Epidermal melanocyte (primary cell): Measurements from ENCODE around the gene MLH3.

Experiments
- DNase-seq: peaks from one replicate; pipeline ENCODE4 v3.0.0; 2011; ENCODE audit warnings: low spot score; ENCODE audit not compliant: insufficient read length

The MLH3 gene

DNA sequence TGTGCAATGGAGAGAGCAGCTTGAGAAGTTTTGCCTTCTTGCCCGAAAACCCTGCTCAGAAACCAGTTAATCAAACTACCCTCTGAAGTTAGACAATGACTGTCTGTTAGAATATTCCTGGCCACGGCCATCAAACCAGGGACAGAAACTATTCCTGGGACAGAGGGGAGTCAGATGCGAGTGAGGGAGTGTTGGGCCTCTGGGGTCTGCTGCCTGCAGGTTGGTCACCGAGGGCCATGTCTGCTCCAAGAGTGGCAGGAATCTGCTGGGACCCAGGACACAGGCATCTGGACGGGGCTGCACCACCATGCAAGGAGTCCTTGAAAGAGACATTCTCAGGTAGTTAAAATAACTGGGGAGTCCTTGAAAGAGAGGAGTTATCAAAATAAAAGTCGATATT lies 65.5 kb downstream of the MLH3 start:
- DNase-seq = no peak

GRCh38 chr14:74985028-74985310 lies 66.3 kb downstream of the MLH3 start:
- no peak for DNase-seq

DNA sequence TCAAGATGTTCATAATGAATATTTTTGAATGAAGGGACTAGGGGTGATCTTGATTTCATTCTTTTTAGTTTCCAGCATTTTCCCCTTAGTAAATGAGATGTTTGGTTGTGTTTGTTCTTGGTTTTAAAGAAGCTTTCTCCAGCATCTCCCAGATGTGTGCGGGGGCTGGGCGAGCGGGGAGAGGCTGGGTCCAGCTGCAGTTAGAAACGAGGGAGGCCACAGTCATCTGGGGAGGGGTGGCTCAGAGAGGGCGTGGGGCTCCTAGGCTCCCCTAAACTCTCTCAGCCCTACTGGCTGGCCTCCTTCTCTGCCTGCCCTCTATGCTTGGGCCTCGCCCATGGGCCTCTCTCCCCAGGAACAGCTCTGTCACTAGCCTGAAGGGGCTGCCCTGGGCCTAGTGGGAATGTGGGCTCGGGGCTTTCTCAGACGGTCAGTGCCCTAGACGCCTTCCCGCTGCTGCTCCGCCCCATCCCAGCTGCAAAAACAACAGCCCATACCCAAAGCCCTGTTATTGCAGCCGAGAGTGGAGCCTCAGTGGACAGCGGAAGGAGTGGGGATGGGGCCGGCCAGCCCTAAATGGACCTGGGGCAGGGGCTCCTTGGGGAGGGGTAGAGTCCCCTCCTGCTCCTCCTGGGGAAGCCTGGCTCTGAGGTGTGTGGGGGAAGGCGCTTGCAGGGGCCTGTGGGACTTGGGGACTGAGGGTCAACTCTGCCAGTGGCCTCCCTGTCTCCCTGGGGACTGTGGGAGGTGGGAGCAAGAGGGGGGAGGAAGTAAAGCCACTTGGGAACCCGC lies 66.8 kb downstream of the MLH3 start:
- no peak for DNase-seq

DNA sequence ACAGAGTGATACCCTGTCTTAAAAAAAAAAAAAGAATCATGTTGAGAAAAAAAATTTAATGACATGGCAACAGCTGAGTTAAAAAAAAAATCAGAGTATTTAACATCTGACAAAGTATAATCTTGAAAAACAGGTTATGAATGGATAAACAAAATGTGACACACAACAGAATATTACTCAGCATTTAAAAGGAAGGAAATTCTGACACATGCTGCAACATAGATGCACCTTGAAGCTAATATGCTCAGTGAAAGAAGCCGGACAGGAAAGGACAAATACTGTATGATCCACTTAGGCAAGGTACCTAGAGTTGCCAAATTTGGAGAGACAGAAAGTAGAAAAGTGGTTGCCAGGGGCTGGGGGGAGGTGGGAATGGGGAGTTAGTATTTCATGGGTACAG lies 67.9 kb downstream of the MLH3 start:
- no peak for DNase-seq

DNA sequence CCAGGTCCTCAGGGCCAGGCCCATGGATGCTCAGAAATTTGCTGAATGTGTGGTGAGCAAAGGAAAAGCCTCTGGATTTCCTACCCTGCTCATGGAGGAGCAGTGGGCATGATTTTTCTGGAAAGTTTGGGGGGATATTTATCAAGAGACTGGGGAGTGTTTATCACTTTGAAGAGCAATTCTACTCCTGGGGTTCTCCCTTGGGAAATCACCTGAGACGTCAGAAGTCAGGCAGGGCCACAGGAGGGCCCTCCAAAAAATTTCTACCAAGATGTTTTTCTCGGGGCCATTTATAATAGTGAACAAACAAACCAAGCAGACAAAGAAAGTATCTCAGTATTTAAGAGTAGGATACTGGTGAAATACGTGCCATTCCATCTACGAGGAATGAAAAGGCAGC lies 68.6 kb downstream of the MLH3 start:
- DNase-seq = no peak

- DNase-seq = no peak
These were observed 69.4 kb downstream of the MLH3 start for GRCh38 chr14:74981833-74982232.

GRCh38 chr14:74981462-74981782 lies 69.8 kb downstream of the MLH3 start:
- no peak for DNase-seq

GRCh38 chr14:74980731-74981461 lies 70.4 kb downstream of the MLH3 start:
- no peak for DNase-seq

- no peak for DNase-seq
These were observed 70.9 kb downstream of the MLH3 start for GRCh38 chr14:74980398-74980730.

GRCh38 chr14:74979442-74980397 lies 71.5 kb downstream of the MLH3 start:
- peak; percentile 60 for DNase-seq

- DNase-seq = no peak
These were observed 72.2 kb downstream of the MLH3 start for GRCh38 chr14:74979029-74979428.

DNA sequence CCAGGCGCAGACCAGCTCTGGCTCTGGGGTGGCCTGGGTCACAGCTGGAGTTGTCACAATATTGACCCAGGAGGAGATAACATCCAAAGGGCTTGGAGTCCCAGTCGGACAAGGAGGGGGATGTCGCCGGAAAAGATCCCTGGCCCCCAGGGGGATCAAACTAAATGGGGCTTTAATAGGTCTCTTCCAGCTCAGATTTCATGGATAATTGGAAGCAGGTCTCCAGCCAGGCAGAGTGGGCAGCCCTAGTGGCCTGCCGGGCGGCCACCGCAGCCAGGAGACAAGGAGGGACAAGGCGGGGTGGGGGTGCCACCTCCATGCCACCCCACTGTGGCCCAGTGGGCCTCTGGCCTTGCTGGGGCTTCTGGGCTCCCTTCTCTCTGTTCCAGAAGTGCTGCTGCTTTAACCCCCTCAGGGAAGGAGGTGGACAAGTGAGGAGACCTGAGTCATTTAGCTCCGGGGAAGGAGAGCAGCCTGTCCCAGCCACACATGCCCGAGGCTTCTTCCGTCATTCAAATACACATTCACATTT lies 72.8 kb downstream of the MLH3 start:
- DNase-seq = no peak

GRCh38 chr14:74977901-74978385 lies 73.3 kb downstream of the MLH3 start:
- no peak for DNase-seq

DNA sequence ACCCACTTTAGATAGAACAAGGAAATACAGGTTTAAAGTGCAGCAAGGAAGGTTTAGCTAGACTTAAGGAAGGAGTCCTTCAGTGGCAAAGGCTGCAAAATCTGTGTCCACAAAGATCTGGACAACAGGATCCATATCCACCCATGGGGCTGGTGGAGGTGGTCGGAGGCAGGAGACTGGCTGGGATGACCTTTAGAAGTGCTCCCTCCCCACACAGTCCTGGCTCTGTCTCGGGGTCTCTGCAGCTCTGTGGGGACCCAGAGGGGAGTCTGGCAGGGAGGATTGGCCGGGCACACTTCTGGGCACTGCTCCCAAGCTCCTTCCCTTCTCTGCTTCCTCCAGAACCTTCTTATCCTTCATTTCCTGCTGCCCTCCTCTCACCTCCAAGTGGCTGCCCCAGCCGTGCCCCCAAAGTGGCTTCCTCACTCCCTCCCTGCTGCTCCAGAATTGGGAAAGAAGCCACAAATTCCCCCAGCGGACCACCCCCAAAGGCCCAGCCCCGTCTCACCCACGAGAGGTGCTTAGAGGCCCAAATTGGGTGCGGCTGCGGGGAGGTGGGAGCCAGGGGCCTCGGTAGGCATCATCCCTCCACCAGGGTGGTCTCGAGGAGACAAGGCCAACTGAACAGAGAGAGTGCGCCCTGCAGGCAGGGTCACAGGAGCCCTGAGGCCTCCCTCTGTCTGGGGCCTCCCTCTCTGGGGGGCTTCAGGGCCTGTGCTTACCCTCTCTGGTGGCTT lies 73.9 kb downstream of the MLH3 start:
- no peak for DNase-seq

- DNase-seq = no peak
These were observed 74.8 kb downstream of the MLH3 start for GRCh38 chr14:74976264-74977113.

- DNase-seq = no peak
These were observed 76.0 kb downstream of the MLH3 start for GRCh38 chr14:74975059-74975810.

GRCh38 chr14:74974364-74975058 lies 76.8 kb downstream of the MLH3 start:
- no peak for DNase-seq

DNA sequence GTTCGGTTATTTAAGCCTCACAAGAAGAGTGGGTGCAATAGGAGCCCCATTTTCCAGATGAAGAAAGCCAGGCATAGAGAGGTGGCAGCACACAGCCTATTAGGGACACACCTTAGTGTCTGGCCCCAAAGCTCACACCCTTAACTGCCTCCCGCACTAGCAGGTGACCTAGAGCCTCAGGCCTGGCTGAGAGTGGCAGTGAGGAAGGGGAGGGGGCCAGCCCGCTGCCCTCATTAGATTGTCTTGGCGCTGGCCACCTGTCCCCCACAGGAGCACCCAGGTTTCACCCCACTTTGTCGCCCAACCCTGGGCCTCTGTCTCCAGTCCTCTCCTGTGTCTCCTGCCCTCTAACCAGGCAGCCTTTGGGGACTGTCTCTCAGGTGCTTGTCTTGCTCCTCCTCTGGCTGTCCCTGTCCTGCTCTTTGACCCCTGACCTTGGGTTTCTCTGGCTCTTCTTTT lies 77.3 kb downstream of the MLH3 start:
- no peak for DNase-seq
